Kidney capillary endothelial cell (primary cell): ENCODE results near the gene HNRNPUL1.
A peak's percentile ranks its signal among the peaks of the same experiment; 100 is the strongest.

Experiments
- DNase-seq: peaks from one replicate; pipeline ENCODE4 v3.0.0-alpha.2; 2018; ENCODE audit warnings: low spot score

The HNRNPUL1 gene

DNA sequence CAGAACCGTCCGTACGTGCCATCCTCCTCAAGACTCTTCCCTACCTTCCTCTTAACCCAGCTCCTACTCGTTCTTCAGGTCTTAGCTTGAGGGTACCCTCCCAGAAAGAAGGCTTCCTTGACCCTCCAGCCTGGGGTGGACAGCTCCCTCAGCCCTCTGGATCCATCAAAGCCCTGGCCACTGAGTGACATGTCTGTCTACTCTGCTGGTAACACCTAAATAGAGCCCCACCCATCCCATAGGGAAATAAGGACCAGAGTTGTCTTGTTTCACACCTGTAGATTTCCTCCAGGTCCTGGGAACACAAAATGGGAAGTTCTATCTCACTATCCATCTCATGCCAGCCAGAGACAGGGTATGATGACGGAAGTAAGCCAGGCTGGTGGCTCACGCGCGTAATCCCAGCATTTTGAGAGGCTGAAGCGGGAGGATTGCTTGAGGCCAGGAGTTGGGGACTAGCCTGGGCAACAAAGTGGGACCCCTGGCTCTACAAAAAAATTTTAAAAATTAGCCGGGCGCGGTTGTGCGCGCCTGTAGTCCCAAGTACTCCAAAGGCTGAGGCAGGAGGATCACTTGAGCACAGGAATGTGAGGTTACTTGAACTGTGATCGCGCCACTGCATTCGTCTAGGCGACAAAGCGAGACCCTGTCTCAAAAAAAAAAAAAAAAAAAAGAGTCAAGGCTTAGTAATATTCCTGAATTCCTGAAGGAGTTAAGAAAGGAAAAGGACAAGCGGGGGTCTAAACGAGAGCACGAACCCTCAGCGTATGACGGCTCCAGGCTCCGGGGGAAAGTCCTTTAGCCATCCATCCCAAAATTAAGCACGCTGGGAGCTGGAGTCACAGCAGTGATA lies 45.2 kb downstream of the HNRNPUL1 start:
- no peak for DNase-seq

DNA sequence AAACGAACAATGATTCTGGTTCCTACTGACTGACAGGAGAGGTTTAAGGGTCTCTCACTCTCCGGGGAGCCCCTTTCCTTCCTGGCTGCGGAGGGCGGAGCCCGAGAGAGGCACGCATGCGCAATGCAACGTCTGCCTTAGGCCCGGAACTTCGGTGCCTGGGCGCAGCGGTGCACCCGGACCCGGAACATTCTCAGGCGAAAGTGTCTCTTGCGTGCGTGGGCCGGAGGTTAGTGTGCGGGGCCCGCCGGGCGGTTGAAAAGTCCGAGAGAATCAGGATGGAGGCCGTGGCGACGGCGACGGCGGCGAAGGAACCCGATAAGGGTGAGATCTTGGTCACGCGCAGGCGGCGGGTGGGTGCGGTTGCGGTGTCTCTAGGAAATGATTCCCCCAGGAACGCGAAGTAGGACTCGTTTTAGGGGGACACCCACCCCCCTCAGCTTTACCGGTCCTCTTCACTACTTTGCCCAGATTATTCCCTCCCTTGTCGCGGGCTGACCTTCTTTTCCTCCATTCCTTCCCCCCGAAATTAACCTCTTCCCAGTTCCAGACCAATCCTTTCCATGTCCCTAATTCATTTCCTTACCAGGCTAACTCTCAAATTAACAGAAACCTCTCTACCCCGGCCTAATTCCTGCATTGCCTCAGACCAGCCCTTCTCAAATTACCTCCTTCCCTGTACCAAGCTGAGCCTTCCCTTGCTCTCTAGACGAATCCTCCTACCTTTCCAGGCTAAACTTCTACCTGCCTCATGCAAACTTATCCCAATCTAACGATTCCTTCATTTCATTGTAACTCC lies 46.1 kb downstream of the HNRNPUL1 start, which contains the start of gene CCDC97:
Gene CCDC97, plus strand, starts transcription at position 140 of the 799 bp plus-strand sequence. Its CDS starts 139 bp downstream, at position 279.
- peak; percentile 83 for DNase-seq

DNA sequence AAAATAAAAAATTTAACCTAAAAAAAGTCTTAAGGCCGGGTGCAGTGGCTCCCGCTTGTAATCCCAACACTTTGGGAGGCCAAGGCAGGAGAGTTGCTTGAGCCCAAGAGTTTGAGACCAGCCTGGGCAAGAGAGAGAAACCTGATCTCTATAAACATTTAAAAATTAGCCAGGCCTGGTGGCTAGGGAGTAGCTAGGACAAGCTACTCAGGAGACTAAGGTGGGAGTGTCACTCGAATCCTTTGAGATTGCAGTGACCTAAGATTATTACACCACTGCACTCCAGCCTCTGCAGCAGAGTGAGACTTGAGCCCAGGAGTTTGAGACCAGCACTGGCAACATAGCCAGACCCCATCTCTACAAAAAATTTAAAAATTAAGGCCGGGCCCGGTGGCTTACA lies 46.9 kb downstream of the HNRNPUL1 start:
- no peak for DNase-seq

DNA sequence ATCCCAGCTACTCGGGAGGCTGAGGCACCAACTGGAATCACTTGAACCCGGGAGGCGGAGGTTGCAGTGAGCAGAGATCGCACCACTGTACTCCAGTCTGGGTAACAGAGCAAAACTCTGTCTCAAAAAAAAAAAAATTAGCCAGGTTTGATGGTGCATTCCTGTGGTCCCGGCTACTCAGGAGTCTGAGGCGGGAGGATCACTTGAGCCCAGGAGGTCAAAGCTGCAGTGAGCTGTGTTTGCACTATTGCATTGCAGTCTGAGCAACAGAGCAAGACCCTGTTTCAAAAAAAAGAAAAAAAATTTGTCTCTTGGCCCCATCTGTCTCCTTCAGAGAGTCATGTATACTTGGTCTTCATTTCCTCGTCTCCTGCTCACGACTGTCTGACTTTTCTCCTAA lies 47.4 kb downstream of the HNRNPUL1 start:
- DNase-seq: no peak

DNA sequence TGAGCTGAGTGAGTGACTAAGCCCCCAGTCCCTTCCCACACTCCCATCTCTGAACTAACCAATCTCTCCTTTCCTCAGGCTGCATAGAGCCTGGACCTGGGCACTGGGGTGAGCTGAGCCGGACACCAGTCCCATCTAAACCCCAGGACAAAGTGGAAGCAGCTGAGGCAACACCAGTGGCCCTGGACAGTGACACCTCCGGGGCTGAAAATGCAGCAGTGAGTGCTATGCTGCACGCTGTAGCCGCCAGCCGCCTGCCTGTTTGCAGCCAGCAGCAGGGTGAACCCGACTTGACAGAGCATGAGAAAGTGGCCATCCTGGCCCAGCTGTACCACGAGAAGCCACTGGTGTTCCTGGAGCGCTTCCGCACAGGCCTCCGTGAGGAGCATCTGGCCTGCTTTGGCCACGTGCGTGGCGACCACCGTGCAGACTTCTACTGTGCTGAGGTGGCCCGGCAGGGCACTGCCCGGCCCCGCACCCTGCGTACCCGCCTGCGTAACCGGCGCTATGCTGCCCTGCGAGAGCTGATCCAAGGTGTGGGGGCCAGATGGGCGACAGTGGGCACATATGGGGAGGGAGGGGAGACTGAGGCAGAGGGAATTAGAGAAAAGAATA lies 52.2 kb downstream of the HNRNPUL1 start:
- DNase-seq: no peak

DNA sequence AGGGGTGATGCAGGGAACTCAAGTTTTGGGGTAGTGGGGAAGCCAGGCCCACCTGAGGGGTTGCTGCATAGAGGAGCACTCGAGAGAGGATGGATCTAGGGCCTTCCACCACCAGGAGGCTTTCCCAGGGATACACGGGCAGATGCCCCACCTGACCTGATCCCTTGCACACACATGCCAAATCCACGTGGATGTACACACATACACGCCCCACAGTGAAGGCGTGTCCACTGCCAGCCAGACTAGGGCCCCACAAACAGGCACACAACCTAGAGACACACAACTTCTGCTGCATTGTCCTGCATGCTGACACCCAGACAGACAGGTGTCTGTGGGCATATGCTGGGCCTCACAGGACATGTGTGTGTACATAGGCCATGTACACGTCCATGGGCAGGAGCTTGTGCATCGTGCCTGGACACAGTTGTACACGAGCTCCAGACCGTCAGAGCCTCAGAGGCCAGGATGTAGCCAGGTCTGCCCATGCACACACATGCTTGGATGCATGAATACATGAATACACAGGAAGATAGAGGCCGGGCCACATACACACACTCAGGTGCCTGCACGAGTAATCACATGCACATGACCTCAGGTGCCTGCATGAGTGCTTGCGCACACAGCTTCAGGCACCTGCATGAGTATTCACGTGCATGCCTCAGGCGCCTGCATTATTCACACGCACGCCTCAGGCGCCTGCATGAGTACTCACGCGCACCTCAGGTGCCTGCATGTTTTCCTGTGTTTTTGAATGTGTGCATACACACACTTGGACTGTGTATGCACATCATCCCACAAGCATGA lies 54.7 kb downstream of the HNRNPUL1 start:
- no peak for DNase-seq

DNA sequence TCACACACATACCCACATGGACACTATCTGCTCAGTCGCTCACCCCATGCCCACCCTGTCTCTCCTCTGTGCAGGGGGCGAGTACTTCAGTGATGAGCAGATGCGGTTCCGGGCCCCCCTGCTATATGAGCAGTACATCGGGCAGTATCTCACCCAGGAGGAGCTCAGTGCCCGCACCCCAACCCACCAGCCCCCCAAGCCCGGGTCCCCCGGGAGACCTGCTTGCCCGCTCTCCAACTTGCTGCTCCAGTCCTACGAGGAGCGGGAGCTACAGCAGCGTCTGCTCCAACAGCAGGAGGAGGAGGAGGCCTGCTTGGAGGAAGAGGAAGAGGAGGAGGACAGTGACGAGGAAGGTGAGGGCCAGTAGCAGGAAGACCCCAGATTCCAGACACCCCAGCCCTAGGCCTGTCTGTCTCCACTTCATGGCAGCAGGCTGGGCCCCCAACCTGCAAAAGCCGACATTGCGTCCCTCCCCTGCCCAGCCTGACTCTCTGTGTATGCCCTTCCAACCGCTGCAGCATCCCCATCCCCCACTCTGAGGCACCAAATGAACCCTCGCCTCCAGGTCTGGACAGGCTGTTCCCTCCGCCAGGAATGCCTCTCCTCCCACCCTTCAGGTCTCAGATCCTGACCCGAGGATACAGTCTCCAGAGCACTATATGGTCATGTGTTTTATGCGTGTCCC lies 55.5 kb downstream of the HNRNPUL1 start:
- no peak for DNase-seq

DNA sequence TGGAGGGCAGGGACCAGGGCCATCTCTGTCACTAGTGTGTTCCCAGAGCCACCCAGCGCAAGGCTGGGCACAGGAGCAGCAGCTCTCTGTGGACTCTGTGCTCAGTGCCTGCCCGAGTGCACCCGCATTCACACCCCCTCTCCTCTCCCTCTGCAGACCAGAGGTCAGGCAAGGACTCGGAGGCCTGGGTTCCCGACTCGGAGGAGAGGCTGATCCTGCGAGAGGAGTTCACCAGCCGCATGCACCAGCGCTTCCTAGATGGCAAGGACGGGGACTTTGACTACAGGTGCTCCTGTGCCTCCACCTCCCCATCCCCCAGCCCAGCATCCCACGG lies 56.0 kb downstream of the HNRNPUL1 start:
- no peak for DNase-seq

DNA sequence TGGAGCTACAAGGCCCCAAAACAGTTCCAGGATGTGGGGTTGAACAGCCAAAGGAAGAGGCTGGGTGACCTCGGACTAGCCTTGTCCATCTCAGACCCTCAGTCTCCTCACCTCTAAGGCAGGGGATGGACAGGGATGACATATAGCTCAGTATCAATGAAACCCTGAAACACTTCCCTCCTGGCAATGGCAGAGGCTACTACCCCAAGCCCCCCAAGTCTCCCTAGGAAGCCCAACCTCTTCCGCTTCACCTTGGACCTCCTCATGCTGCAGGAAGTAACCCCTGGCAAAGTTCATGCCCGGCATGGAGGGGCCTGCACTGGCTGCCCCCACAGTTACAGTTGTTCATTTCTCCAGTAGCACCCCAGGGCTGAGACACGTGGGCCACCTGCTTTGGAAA lies 56.4 kb downstream of the HNRNPUL1 start:
- DNase-seq: no peak

DNA sequence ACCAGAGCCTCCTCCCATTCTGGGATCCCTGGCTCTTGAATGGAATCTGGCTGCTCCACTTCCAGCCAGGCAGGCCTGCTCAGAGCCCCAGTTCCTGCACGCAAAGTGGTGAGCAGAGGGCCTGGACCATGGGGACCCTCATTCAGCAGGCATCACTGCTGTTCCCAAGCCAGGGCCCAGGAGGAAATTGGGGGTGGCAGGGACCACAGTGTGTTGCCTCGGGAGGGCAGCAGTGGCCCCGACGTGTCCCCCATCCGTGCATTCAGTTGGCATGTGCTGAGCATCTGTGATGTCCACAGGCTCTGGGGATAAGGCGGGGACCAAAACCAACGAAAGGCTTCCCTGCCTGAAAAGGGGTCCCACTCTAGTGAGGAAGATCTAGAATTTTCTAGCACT lies 57.0 kb downstream of the HNRNPUL1 start:
- DNase-seq: no peak

DNA sequence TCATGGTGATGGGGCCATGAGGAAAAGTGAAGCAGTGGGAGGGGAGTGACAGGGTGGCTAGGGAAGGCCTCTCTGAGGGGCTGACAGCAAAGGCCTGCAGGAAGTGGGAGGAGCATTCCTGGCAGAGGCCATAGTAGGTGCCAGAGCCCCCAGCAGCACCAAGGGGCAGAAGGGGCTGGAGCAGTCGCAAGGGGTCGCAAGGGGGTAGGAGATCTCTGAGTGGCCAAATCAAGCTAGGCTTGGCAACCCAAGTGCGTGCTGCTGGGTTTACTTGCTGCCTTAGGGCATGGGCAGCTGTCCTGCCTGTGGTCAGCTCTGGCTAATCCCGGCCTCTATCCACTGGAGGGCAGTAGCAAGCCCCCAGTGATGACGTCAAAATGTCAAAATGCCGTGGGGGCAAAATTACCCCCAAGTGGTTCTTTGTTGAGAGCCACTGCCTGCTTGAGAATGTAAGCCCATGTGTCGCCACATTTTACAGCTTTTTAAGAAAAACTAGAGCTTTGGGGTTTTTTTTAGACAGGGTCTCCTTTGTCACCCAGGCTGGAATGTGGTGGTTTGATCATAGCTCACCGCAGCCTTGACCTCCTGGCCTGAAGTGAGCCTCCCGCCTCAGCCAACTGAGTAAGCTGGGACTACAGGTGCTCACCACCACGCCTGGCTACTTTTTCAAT lies 57.6 kb downstream of the HNRNPUL1 start:
- peak; percentile 64 for DNase-seq

DNA sequence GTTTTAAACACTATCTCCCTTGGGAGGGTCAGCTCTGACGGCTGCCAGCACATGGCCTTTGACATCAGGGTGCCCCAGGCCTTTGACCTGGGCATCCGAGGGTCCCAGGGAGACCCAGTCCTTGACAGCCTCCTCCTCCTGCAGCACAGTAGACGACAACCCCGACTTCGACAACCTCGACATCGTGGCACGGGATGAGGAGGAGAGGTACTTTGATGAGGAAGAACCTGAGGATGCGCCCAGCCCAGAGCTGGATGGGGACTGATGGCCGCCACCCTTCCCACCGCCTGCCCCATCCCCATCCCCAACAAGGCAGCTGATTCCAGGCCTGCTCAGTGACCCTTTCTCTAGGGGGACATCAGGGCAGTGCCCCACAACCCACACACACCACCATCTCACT lies 58.3 kb downstream of the HNRNPUL1 start:
- DNase-seq: no peak

DNA sequence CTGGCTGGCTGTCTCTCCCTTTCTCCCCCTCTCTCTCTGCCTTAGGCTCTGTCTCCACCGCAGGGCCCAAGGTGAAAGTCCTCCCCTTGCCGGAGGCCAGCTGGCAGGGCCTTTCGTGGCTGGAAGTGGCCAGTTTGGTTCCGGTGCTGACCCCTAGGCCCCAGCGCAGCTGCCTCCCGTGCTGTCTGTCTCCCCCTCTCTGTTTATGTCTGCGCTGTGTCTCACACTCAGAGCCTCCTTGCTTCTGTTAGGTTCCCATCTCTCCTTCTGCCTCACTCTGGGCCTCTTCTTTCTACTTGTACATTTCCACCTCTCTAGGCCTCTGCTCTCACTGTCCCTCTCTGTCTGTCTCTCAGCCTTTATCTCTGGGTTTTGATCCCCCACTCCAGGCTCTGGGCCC lies 58.9 kb downstream of the HNRNPUL1 start:
- no peak for DNase-seq

DNA sequence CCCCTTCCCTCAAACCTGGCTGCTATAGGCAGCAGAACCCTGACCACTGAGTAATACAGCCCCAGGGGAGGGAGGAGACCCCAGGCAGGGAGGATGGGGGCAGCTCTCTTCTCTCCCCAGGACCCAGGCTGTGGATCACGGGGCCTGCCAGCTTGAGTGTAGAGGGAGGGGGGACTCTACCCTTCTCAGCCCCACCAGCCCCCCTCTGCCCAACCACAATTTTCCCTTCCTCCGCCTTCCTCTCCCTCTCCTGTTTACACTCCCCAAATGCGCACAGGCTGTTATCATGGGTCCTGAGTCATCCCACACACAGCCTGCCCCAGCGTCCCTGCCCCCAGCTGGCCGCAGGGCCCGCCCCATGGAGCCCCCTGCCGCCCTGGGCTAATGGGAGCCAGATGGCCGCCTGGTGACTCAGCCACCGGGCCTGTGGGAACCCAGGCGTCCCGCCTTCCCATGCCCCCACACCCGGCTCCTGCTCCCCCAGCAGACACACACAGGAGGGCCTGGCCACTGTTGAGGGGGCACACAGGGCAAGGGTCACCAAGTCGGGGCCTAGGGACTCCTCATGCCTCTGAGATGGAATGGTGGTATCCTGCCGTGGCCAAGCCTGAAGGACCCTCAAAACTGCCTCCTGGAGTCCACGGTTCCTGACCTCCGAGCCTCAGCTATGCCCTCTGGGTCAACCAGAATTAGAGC lies 59.4 kb downstream of the HNRNPUL1 start:
- DNase-seq: peak; percentile 57

DNA sequence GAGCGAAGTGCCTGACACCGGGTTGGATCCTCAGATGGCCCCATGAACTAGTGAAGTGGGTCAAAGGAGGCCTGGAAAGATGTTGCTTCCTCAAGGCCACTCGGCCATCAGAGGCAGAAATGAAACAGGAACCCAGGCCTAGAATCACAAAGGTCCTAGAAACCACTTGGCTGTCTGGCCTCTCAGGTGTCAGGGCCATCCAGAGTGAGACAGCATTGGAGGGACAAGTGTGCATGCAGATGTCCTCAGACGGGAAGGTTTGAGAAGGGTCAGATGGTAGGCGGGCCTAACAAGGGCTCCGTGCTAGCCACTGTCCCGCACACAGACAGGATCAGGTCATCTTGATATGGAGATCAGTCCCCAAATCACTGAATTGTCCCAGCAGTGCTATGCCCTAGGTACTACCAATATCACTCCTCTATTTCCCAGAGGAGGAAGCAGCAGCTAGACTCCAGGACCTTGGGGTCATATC lies 60.1 kb downstream of the HNRNPUL1 start:
- no peak for DNase-seq

DNA sequence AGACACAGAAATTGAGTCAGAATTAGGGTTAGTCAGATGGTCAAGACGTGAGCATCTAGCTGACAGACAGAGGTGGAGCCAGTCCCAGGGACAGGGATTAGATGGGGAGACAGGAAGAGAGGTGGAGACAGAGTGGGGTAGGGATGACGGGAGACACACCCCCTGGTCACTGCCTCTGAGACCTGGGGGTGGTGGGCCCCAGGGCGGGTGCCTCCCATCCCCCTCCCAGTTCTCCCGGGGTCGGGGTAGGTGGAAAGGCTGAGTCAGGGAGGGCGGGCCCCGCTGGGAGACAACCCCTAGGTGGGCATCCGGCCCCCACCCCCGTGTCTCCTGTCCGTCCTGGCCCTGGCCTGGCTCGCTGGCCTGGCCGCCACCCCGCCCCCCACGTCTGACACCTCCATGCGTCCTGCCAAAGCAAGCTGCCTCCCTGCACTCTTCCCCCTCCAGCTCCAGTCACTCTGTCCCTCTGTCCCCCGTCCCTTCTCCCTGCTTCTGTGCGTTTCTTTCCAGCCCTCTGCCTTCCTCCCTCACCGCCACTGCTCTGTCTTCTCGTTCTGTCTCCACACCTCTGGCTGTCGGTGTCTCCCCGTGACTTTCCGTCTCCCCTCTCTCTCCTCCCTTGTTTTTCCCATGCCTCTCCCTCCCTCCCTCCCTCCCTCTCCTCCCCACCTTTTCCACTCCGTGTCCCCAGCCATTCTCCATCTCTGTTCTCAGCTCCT lies 60.9 kb downstream of the HNRNPUL1 start:
- DNase-seq: peak; percentile 91

DNA sequence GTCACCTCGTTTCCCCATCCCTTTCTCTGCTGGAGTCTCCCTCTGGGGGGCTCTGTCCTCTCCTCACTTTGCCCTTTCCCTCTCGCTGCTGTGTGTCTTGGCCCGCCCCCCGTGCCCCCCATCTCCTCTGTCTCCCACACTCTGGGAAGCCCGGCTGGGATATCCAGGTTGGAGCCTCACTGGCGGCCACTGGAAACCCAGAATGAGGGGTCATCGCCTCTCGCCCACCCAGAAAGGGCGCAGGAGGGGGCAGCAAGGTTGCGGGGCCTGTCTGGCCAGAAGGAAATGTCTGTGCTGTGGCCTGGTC lies 61.4 kb downstream of the HNRNPUL1 start:
- no peak for DNase-seq

DNA sequence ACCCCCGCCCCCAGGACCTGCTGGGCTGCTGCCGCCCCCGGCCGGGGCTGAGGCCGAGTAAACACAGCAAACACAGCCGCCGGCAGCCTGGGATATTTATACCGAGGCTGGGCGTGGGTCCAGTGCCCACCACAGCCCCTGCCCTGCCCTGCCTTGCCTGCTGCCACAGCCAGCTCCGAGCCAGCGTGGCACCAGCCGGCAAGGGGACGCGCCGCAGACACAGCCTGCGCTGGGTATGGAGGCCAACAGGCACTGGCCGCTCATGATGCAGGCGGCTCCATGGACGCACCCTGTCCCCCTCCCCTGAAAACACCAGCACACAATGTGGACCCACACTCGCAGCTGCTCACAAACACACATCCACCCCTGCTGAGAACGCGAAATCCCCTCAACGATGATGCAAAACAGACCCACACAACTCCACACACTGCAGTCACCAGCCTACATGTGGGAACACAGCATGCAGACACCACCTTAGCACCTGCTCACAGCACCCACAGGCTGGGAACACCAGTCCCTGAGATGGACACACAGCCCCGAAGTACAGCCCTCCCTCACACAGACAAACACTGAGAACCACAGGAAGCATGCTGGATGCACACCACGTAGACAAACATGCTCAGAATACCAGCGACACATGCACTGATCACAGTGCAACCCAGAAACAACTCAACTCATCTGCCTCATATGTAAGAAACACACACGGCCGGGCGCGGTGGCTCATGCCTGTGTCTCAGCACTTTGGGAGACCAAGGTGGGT lies 62.0 kb downstream of the HNRNPUL1 start:
- DNase-seq: no peak

DNA sequence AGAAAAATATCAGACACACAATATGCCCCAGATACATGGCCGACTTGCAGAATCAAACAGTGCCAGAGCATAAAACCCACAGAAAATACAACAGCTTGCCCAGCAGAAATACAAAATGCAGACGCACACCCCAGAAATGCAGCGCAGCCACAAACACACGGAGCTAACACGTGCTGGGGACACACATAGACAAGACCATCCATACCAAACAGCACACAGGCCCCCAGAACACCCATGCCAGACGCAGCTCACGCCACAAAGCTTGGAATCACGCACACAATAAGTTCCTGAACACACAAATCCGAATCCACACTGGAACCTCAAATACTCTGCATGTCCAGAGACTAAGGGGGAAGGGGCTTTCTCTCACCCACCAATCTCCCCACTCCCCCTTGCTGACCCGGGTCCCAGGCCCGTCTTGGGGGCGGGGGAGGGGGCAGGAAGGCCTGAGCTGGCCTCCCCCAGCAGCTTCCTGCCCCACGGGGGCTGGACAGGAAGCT lies 63.0 kb downstream of the HNRNPUL1 start:
- no peak for DNase-seq
